Suprapubic skin (tissue), 4 donors: Measurements from ENCODE around the gene RAD51C.
"Not testable (repeated sequence)": the region's sequence is repeated elsewhere in the genome, so short reads cannot be mapped to it uniquely, and the experiment has no call there.

Experiments
- POLR2A ChIP-seq, 2 donors: fragments of 450-650 bp; IDR thresholded peaks; one replicate each; pipeline ENCODE4 v1.6.1; 2017; ENCODE audit warnings: antibody characterized with exemption in 2 of 2, mild to moderate bottlenecking in 2 of 2, moderate library complexity in 2 of 2
- POLR2AphosphoS5 ChIP-seq, 3 donors: sonication (generic); formaldehyde crosslinking; IDR thresholded peaks; one replicate each; pipeline ENCODE4 v1.6.1; 2017; ENCODE audit warnings: antibody characterized with exemption in 3 of 3

DNA sequence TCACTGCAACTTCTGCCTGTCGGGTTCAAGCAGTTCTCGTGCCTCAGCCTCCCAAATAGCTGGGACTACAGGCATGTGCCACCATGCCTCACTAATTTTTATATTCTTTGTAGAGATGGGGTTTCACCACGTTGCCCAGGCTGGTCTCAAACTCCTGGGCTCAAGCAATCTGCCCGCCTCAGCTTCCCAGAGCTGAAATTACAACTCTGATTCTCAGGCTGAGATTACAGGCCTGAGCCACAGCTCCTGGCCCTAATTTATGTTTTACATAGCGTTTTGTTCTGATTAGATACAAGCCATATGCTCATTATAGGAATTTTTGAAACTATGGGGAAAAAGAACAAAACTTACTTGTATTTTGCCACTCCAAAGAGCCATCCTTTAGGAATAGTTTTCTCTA is 86.1 kb downstream of the RAD51C start:
- TF ChIP-seq POLR2AphosphoS5, POLR2A (IDR thresholded peaks at IDR 0.05): not testable (repeated sequence)
